ENCODE data around the gene SLC18A2. TPM values are rescaled to one million over a fixed set of nuclear protein-coding genes. Genes with fewer than 3 reads are reported as not detected.
"Not testable (repeated sequence)": the region's sequence is repeated elsewhere in the genome, so short reads cannot be mapped to it uniquely, and the experiment has no call there.

SLC18A2 gene
- total RNA-seq, 1 donor from 2014 or later, result 0.40 TPM

- DNase-seq (ENCODE audit: low read depth), result no peak
- no peak for TF ChIP-seq CTCF (conservative IDR thresholded peaks at IDR 0.05; ENCODE audit: low read depth, low read length)
- H3K4me3 ChIP-seq (ENCODE audit: low read depth, low read length), result no peak overlapping the region
These were observed 53.2 kb downstream of the SLC18A2 start for GRCh38 chr10:117294039-117294645.

GRCh38 chr10:117294735-117295134, 53.8 kb downstream of the SLC18A2 start:
- no peak for TF ChIP-seq CTCF (conservative IDR thresholded peaks at IDR 0.05; ENCODE audit: low read depth, low read length)
- no peak overlapping the region for H3K4me3 ChIP-seq (ENCODE audit: low read depth, low read length)
- DNase-seq (ENCODE audit: low read depth), result no peak

GRCh38 chr10:117298219-117298618, 57.3 kb downstream of the SLC18A2 start:
- H3K4me3 ChIP-seq (ENCODE audit: low read depth, low read length), result no peak overlapping the region
- no peak for TF ChIP-seq CTCF (conservative IDR thresholded peaks at IDR 0.05; ENCODE audit: low read depth, low read length)
- no peak for DNase-seq (ENCODE audit: low read depth)

- DNase-seq (ENCODE audit: low read depth), result no peak
- no peak overlapping the region for H3K4me3 ChIP-seq (ENCODE audit: low read depth, low read length)
- no peak for TF ChIP-seq CTCF (conservative IDR thresholded peaks at IDR 0.05; ENCODE audit: low read depth, low read length)
These were observed 58.5 kb downstream of the SLC18A2 start for GRCh38 chr10:117299435-117299834.

GRCh38 chr10:117300671-117301070, 59.8 kb downstream of the SLC18A2 start:
- no peak for TF ChIP-seq CTCF (conservative IDR thresholded peaks at IDR 0.05; ENCODE audit: low read depth, low read length)
- no peak overlapping the region for H3K4me3 ChIP-seq (ENCODE audit: low read depth, low read length)
- DNase-seq (ENCODE audit: low read depth), result no peak

GRCh38 chr10:117303451-117303850, 62.5 kb downstream of the SLC18A2 start:
- DNase-seq (ENCODE audit: low read depth); H3K4me3 ChIP-seq (ENCODE audit: low read depth, low read length): not testable (repeated sequence)

- no peak for TF ChIP-seq CTCF (conservative IDR thresholded peaks at IDR 0.05; ENCODE audit: low read depth, low read length)
- no peak for DNase-seq (ENCODE audit: low read depth)
- H3K4me3 ChIP-seq (ENCODE audit: low read depth, low read length), result no peak overlapping the region
These were observed 65.8 kb downstream of the SLC18A2 start for GRCh38 chr10:117306674-117307073.
